B cell (primary cell): Measurements from ENCODE around the gene ARHGAP6. TPM values are rescaled to one million over a fixed set of nuclear protein-coding genes. Genes with fewer than 3 reads are reported as not detected.

ENCODE experiments used
- ATAC-seq: fragments of 200-7000 bp; cut with Tn5 transposase; one replicate; pipeline ENCODE4 v1.10.0; 2021; ENCODE audit warnings: low read depth, mild to moderate bottlenecking, moderate number of reproducible peaks, moderate library complexity
- CTCF ChIA-PET: fragments of 350-600 bp; sonication (Branson Sonifier 250); formaldehyde crosslinking; loops from one replicate; lab custom pipeline; 2021; ENCODE audit warnings: antibody characterized with exemption, inconsistent platforms; lab: Charles Lee
- POLR2A ChIA-PET: fragments of 350-600 bp; sonication (Branson Sonifier 250); formaldehyde crosslinking; loops from one replicate; lab custom pipeline; 2021; ENCODE audit warnings: antibody characterized with exemption; lab: Charles Lee
- DNase-seq: peaks from one replicate; pipeline ENCODE4 v3.0.0; 2013
- H2AFZ ChIP-seq: 2 replicates; pipeline ENCODE4 v1.6.1; 2012; ENCODE audit warnings: mild to moderate bottlenecking, low read depth, low read length; ENCODE audit not compliant: insufficient read depth, poor library complexity, severe bottlenecking
- H3K27ac ChIP-seq, 2 donors: 1 replicate in 1 of 2; 2 replicates in 1 of 2; pipeline ENCODE4 v1.5.1; 2012 to 2013; ENCODE audit warnings: low read length in 2 of 2, mild to moderate bottlenecking in 2 of 2, moderate library complexity in 1 of 2
- H3K27me3 ChIP-seq, 4 experiments: fragments of 200-600 bp in 1 of 4; sonication (generic) in 1 of 4; replicated peaks in 1 of 4; 1 replicate in 2 of 4; 2 replicates in 2 of 4; pipeline versions ENCODE4 v1.6.1 to v1.7.0; 2013 to 2016; ENCODE audit warnings: low read length in 3 of 4, mild to moderate bottlenecking in 2 of 4, mixed read lengths in 1 of 4, moderate library complexity in 1 of 4; ENCODE audit not compliant: insufficient read depth in 4 of 4, control insufficient read depth in 3 of 4; ENCODE audit errors: control extremely low read depth in 1 of 4
- H3K36me3 ChIP-seq, 2 experiments: replicated peaks in 1 of 2; 1 replicate in 1 of 2; 2 replicates in 1 of 2; pipeline versions ENCODE4 v1.6.1 to v1.7.1; 2013; ENCODE audit warnings: low read length in 1 of 2; ENCODE audit not compliant: insufficient read depth in 2 of 2, control insufficient read depth in 1 of 2; ENCODE audit errors: control extremely low read depth in 1 of 2, extremely low read depth in 1 of 2
- H3K4me1 ChIP-seq, 2 donors: fragments of 200-600 bp in 1 of 2; sonication (generic) in 1 of 2; 1 replicate in 1 of 2; 2 replicates in 1 of 2; pipeline versions ENCODE4 v1.5.1 to v1.6.1; 2013 to 2017; ENCODE audit warnings: low read length in 2 of 2; ENCODE audit not compliant: control insufficient read depth in 2 of 2, insufficient read depth in 2 of 2
- H3K4me2 ChIP-seq: replicated peaks from 2 replicates; pipeline ENCODE3; 2012; ENCODE audit warnings: mild to moderate bottlenecking, low read depth, low read length; ENCODE audit not compliant: poor library complexity, severe bottlenecking
- H3K4me3 ChIP-seq, 5 experiments: fragments of 200-600 bp in 1 of 5; sonication (generic) in 1 of 5; 1 replicate in 3 of 5; 2 replicates in 2 of 5; pipeline versions ENCODE4 v1.5.1 to v1.7.0; 2011 to 2016; ENCODE audit warnings: low read length in 4 of 5, mild to moderate bottlenecking in 4 of 5, low read depth in 2 of 5, control low read depth in 1 of 5, moderate library complexity in 1 of 5; ENCODE audit not compliant: insufficient read depth in 1 of 5; ENCODE audit errors: control extremely low read depth in 1 of 5, extremely low read depth in 1 of 5
- H3K79me2 ChIP-seq: fragments of 200-600 bp; sonication (generic); one replicate; pipeline ENCODE4 v1.6.0; 2016; ENCODE audit warnings: low read length; ENCODE audit not compliant: control insufficient read depth, insufficient read depth
- H3K9ac ChIP-seq: fragments of 200-600 bp; sonication (generic); 2 replicates; pipeline ENCODE4 v1.6.1; 2017; ENCODE audit warnings: mild to moderate bottlenecking, low read length, moderate library complexity
- H3K9me3 ChIP-seq, 3 donors: one replicate each; pipeline versions ENCODE4 v1.6.1 to v1.7.1; 2013; ENCODE audit warnings: low read length in 2 of 3; ENCODE audit not compliant: control insufficient read depth in 2 of 3, insufficient read depth in 1 of 3; ENCODE audit errors: control extremely low read depth in 1 of 3
- H4K20me1 ChIP-seq: 2 replicates; pipeline ENCODE4 v1.6.0; 2012; ENCODE audit warnings: mild to moderate bottlenecking, low read length; ENCODE audit not compliant: insufficient read depth, control insufficient read depth, poor library complexity, severe bottlenecking
- H3K27ac Mint-ChIP-seq: one replicate; pipeline ENCODE4 v1.8.0; 2021; ENCODE audit warnings: mixed read lengths
- H3K27me3 Mint-ChIP-seq: one replicate; pipeline ENCODE4 v1.8.0; 2021; ENCODE audit warnings: mixed read lengths
- H3K4me1 Mint-ChIP-seq: one replicate; pipeline ENCODE4 v1.8.0; 2021; ENCODE audit warnings: mixed read lengths
- H3K4me3 Mint-ChIP-seq: one replicate; pipeline ENCODE4 v1.8.0; 2021; ENCODE audit warnings: mixed read lengths
- H3K9me3 Mint-ChIP-seq: one replicate; pipeline ENCODE4 v1.8.0; 2022; ENCODE audit warnings: mixed read lengths; ENCODE audit not compliant: insufficient read depth
- EZH2 ChIP-seq: IDR thresholded peaks from 2 replicates; pipeline ENCODE4 v1.6.1; 2012; ENCODE audit warnings: borderline replicate concordance, low read depth, mild to moderate bottlenecking, moderate library complexity, low read length; ENCODE audit not compliant: insufficient read depth, poor library complexity, severe bottlenecking
- WGBS: methylation state at CpG from one replicate; pipeline ENCODE4 v1.1.5; 2013; ENCODE audit warnings: missing lambda C conversion rate; ENCODE audit not compliant: insufficient coverage; 5-methylcytosine and 5-hydroxymethylcytosine counted together
- intact Hi-C: fragments of 100-400 bp; cut with micrococcal nuclease; formaldehyde crosslinking; loops from one replicate; pipeline ENCODE4 v1.10.0; 2022
- polyA plus RNA-seq: library from polyadenylated mRNA; depleted of rRNA; stranded (reverse); fragments of >200 nt; gene quantifications from 2 replicates; pipeline ENCODE4 v1.2.3, GENCODE V29; 2012
- total RNA-seq, 2 donors: library from RNA; stranded (reverse); fragments of 120-200 nt in 1 of 2; gene quantifications; 1 replicate in 1 of 2; 2 replicates in 1 of 2; pipeline versions ENCODE4 v1.2.3 to v1.2.4, GENCODE V29; 2013 to 2022
- TF ChIP-seq, protein P1 (sequence below): fragments of 200-600 bp; IDR thresholded peaks from one replicate; pipeline ENCODE4 v1.8.0; 2022; ENCODE audit warnings: antibody characterized with exemption, mild to moderate bottlenecking

ARHGAP6 gene
- total and polyA plus RNA-seq, 2 donors (not counting 1 experiment from before 2014, with no cell fraction given), result 1.6 to 2.6 TPM

- no peaks in the 10 kb centered on the region for H3K4me1 ChIP-seq
- ChIA-PET POLR2A (no interaction called here), CTCF (no interaction called here)
- no peaks in the 10 kb centered on the region for H3K36me3 ChIP-seq
- intact Hi-C loops, result no loop called here
- no peak overlapping the region for H2AFZ ChIP-seq
- H3K27me3 ChIP-seq, result peaks cover 0 to 9% (median 0%) of the 10 kb centered on the region in 4 experiments
- TF ChIP-seq, protein P1, sequence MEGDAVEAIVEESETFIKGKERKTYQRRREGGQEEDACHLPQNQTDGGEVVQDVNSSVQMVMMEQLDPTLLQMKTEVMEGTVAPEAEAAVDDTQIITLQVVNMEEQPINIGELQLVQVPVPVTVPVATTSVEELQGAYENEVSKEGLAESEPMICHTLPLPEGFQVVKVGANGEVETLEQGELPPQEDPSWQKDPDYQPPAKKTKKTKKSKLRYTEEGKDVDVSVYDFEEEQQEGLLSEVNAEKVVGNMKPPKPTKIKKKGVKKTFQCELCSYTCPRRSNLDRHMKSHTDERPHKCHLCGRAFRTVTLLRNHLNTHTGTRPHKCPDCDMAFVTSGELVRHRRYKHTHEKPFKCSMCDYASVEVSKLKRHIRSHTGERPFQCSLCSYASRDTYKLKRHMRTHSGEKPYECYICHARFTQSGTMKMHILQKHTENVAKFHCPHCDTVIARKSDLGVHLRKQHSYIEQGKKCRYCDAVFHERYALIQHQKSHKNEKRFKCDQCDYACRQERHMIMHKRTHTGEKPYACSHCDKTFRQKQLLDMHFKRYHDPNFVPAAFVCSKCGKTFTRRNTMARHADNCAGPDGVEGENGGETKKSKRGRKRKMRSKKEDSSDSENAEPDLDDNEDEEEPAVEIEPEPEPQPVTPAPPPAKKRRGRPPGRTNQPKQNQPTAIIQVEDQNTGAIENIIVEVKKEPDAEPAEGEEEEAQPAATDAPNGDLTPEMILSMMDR, result no peak
- no peak for TF ChIP-seq EZH2
- H3K27ac ChIP-seq, result no peak overlapping the region
- H3K9ac ChIP-seq, result no peak overlapping the region
- peaks cover 13% of the 10 kb centered on the region for H3K27me3 Mint-ChIP-seq
- no peaks in the 10 kb centered on the region for H3K9me3 ChIP-seq
- no peaks in the 10 kb centered on the region for H4K20me1 ChIP-seq
- no peak for ATAC-seq
- no CpG with 5 or more reads among the region's 1 CpG for WGBS
- DNase-seq, result no peak
- no peaks in the 10 kb centered on the region for H3K4me1 Mint-ChIP-seq
- no peak overlapping the region for H3K4me3 Mint-ChIP-seq
- H3K4me2 ChIP-seq, result no peak overlapping the region
- H3K79me2 ChIP-seq, result no peaks in the 10 kb centered on the region
- no peak overlapping the region for H3K27ac Mint-ChIP-seq
- H3K4me3 ChIP-seq, result no peak overlapping the region
- no peaks in the 10 kb centered on the region for H3K9me3 Mint-ChIP-seq
These were observed 187.7 kb downstream of the ARHGAP6 start for GRCh38 chrX:11478026-11478425.

DNA sequence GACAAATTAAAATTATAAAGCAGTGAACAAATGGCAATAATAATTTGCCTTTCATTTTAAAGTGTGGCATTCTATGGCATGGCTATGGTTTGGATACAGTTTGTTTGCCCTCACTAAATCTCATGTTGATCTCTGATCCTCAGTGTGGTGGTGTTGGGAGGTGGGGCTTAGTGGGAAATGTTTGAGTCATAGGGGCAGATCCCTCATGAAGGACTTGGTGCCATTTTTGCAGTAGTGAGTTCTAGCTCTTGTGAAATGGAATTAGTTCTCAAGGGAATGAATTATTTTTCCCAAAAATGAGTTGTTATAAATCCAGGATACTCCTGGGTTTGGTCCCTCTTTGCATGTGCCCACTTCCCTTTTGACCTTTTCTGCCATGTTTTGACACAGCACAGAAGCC is 191.1 kb downstream of the ARHGAP6 start:
- Histone ChIP-seq H3K4me2 (no peak overlapping the region), H3K4me1 (no peaks in the 10 kb centered on the region), H3K9me3 (no peaks in the 10 kb centered on the region), H4K20me1 (no peaks in the 10 kb centered on the region), H3K9ac (no peak overlapping the region), H3K4me3 (no peak overlapping the region), H3K36me3 (no peaks in the 10 kb centered on the region), H3K27me3 (peaks cover 0 to 8% (median 0%) of the 10 kb centered on the region in 4 experiments), H3K27ac (no peak overlapping the region), H3K79me2 (no peaks in the 10 kb centered on the region), H2AFZ (no peak overlapping the region)
- DNase-seq (no peak), ATAC-seq (no peak)
- POLR2A ChIA-PET, result no interaction called here
- intact Hi-C loops, result no loop called here
- Mint-ChIP-seq H3K9me3 (no peaks in the 10 kb centered on the region), H3K27ac (no peak overlapping the region), H3K4me3 (no peak overlapping the region), H3K4me1 (no peaks in the 10 kb centered on the region), H3K27me3 (peaks cover 16% of the 10 kb centered on the region)
- TF ChIP-seq, protein P1, result no peak
- no peak for TF ChIP-seq EZH2
- CTCF ChIA-PET, result no interaction called here
